ENCODE results near the gene ARHGAP28.
"Not testable (repeated sequence)": the region's sequence is repeated elsewhere in the genome, so short reads cannot be mapped to it uniquely, and the experiment has no call there.

Gene ARHGAP28

GRCh38 chr18:6827566-6827965, 98.0 kb downstream of the ARHGAP28 start:
- not testable (repeated sequence) for DNase-seq

DNA sequence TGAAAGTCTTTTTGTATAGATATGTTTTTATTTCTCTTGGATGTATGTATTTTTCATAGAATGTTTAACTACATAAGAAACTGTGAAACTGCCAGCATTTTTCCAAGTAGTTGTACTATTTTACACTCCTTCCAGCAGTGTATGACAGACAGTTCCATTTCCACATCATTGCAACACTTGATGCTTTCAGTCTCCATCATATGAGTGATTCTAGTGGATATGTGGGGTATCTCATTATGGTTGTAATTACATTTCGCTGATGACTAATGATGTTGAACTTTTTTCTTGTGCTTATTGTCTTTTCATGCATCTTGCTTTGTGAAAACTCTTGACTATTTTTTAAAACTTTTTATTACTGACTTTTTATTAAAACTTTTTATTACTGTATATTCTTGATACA, 101.4 kb downstream of the ARHGAP28 start:
- no peak for DNase-seq

DNA sequence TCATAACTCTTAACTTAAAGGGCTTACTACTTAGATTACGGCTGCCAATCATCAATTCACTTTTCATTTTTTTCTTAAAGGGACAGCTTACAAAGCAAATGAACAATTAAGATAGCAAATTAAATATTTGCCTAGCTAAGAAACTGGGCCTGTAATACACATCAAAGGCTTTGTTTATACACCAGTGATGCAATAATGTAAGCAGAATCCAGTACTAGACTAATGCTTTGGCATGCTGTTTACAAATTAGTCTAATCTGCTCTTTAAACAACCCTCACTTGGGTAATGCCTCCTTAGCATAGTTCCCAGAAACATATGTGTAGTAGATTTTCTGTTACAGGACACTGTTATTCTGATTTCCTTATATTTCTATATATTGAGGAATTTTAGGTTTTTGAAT, 105.8 kb downstream of the ARHGAP28 start:
- no peak for DNase-seq

DNA sequence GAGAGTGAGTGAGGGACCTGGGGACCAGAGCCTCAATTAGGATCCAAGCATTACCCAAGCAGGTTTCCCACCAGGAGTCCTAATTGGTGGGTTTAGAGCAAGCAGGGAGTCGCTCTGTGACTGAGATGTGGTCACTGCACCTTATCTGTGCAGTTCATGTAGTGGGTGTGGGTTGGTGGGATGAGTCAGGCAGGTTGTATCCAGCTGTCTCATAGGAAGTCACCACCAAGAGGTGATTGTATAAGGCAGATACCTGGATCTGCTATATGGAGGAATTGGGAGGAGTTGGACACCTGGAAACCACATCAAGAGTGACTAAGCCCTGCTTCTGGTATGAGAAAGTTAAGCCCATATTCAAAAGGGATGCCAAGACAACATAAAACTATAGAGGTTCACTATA, 106.8 kb downstream of the ARHGAP28 start:
- no peak for DNase-seq

- DNase-seq, result no peak
Measured at GRCh38 chr18:6837904-6838303, 108.4 kb downstream of the ARHGAP28 start.

- no peak for DNase-seq
Measured at GRCh38 chr18:6842081-6842480, 112.6 kb downstream of the ARHGAP28 start.

DNA sequence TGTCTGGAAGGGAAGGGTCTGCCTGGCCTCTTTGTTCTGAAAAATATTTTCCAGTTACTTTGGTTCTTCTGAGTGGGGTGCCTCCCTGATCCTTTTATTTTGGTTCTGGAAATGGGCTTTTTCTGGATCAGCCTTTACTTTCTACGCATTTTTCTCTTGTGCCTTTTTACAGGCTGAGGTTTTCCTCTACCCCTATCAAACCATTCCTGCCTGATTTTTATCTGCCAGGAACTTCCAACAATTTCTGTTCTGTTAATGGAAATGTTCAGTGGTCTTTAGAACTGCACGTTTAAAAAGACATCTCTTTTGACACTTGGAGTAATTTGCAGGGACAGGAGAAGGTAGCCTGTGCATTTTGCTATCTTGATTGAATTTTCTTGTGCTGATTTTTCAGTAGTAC, 113.8 kb downstream of the ARHGAP28 start:
- no peak for DNase-seq

DNA sequence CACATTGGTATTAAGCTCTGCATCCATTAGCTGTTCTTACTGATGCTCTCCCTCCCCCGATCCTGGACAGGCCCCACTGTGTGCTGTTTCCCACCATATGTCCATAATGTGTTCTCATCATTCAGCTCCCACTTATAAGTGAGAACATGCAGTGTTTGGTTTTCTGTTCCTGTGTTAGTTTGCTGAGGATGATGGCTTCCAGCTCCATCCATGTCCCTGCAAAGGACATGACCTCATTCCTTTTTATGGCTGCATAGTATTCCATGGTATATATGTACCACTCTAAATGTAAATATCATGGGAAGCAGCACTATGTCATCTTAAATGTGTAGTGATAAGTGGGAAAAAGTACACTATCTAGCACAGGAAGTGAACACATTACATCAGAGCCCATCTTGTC, 116.0 kb downstream of the ARHGAP28 start:
- not testable (repeated sequence) for DNase-seq

DNA sequence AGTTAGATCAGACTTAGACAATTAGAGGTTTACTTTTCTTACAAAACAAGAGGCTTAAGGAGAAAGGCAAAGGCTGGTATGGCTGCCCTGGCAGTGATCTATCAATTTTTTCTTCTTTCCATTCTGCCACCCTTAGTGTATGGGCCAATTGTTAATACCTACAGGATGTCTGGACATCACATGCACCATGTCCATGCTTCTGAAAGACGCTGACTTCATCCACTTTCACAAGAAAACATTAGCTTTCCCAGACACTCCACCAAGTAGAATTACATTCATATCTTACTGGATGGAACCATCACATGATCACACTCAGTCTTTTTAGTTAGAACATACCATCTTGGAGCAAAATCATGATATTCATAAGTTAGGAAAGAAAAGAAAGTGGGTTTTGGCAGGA, 120.9 kb downstream of the ARHGAP28 start:
- no peak for DNase-seq

DNA sequence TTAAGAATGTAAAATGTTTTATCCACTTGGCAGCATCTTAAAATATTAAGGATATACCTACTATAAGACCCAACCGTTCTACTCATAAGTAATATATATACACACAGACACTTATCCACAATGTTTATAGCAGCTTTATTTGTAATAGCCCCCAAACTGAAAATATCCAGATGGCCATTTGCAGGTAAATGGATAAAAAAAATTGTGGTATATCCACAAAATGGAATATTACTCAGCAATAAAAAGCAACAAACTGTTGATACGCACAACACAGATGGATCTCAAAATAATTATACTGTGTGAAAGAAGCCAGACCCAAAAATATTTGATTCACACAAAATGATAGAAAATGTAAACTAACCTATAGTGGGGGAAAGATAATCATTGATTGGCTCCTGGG, 122.0 kb downstream of the ARHGAP28 start:
- no peak for DNase-seq

DNA sequence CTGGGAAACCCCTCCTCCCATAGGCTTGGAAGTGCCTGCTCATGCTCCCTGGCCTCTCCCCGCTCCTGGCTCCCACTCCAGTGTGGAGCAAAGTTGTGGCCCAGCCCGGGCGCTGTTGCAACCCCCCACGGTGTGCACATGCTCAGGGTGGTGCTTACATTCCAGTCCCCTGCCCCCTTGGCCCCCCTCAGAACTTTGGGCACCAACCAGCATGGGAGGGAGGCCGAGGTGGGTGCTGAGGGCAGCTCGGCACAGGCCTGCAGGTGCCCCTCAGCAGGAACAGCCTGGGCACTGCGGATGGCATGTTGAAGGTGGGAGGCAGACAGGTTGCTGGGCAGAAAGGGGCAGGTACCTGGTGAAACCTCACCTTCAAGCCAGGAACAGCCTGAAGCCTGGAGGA, 125.3 kb downstream of the ARHGAP28 start:
- no peak for DNase-seq

DNA sequence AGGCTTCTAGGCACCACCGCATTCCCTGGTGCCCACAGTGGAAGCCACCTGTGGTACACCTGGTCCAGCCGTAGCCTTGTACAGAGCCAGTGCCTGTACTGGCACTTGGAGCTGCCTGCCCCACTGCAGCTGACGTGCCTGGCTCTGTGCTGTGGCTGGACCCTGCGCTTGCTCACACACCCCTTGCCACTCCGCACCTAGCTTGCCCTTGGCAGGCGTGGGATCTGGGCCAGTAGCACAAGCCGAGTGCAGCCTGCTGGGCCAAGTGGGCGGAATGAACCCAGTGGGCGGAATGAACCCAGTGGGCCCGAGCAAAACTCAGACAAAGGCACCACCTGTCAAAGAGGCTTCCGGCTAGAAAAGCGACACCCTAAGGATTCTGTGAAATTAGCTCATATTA, 126.3 kb downstream of the ARHGAP28 start:
- DNase-seq, result no peak

DNA sequence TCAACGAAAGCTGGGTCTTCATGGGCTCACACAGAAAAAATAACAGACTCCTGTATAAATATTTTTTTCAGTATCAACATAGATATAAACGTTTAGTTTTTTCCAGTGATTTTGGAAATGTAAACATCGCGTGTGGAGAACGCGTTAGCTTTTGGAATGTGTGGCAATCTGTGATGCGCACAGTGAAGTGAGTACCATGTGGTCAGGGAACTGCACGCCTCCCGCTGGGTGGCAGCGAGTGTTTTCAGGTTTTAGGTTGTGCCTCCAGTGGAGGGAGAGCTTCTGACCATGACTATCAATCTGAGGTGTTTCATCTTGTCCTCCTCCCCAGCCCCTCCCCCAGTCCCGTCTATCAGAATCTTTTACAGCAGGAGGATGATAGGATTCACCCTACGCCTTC, 127.8 kb downstream of the ARHGAP28 start:
- DNase-seq, result no peak

DNA sequence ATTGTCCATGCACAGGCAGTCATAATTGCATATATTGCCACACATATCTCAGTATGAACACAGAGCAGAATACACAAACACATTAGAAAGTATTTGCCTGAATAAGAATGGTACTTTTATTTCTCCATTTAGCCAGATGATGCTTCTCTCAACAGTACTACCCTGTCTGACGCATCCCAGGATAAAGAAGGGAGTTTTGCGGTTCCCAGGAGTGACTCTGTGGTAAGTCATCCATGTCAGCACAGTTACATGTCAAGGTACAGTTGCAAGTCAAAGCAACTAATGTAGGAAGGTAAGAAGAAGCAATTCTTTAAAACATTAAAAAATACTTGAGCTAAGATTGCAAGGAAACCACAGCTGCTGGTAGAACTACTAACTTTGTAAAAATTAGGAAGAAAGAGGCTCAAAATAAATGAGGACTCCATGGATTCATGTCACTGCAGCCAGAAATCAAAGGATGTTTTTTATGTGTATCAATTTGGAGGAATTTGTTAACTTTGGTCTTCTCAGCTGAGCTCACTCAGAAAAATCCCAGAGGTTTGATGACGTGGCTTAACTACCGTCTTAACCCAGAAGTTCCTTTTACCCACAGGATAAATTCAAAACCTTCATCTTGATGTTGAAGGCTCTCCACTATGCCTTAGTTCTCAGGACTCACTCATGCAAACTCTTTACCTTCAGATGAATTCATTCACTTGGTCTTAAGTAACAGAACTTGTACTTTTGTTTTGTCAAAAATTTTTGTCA, 130.3 kb downstream of the ARHGAP28 start:
- DNase-seq, result no peak

GRCh38 chr18:6860804-6861448, 131.4 kb downstream of the ARHGAP28 start:
- no peak for DNase-seq

DNA sequence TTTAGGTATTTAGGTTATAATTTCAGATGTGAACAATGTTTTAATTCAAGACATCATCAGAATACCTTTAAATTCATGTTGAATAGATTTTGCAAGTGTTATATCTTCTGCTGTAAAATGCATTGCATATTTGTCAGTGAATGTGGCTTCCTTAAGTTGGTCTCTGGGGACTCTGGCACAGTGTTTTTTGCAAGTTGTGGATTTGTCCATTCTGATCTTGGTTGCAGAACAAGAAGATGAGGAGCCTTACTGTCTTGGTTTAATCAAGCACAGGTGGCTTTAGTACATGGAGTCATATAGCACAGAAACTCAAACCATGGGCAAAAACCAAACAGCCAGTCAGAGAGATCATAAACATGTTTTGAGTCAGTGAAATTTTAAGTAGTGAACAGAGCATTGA, 135.7 kb downstream of the ARHGAP28 start:
- DNase-seq, result no peak

- DNase-seq, result no peak
Measured at GRCh38 chr18:6866552-6867085, 137.1 kb downstream of the ARHGAP28 start.

DNA sequence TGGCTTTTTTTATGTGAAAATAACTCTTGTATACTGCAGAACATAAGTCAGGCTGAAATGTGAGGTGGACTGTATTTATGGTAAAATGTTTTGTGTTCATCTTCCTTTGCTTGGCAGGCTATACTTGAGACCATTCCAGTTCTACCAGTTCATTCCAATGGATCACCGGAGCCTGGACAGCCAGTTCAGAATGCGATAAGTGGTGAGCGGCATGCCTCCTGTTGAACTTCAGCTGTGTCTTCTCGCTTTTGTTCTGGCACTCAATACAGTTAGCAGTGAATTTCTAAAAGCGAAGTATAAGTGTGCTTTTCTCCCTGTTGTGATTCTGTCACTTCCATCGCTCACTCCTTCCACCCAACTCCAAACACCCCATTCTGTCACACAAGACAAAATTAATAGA, 138.5 kb downstream of the ARHGAP28 start:
- DNase-seq, result no peak

DNA sequence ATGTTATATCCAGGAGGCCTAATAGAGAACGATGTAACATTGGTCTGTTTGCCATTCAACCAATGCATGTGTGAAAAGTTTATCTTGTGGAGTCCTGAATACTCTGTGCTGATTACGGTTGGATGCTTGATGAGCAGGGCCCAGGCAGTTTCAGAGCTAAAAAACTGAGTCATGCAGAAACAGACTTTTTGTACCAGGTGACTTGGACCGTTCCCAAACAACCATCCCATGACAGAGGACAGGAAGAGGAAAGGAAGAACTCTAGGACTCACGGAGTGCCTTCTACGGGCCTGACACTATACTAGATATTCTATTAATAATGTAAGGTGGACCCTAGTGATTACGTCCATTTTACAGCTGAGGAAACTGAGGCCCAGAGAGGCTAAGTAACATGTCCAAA, 142.1 kb downstream of the ARHGAP28 start:
- no peak for DNase-seq

DNA sequence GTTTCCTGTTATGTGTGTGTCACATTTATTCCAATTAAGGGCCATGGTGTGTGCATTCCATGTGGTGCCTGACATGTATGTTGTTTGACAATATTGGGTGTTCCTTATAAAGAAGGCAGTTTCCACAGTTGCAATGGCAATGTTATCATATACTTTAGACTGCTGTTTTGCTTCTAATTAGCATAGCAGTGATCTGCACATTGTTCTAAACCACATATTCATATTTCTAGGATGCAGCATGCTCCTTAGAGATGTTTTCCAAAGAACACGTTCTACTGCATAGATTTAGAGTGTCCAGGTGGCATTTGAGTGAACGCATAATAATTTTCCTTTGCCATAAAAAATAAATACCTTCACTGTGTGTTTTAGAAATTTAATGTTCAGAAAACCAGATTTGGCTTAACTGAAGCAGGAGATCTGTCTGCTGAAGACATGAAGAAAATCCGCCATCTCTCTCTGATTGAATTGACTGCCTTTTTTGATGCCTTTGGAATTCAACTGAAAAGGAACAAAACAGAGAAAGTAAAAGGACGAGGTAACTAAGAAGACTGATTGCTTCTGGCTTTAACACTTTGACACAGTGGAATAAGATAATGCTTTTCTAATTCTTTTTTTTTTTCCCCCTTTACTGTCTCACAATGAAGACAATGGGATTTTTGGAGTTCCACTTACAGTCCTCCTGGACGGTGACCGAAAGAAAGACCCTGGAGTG, 143.7 kb downstream of the ARHGAP28 start:
- no peak for DNase-seq

DNA sequence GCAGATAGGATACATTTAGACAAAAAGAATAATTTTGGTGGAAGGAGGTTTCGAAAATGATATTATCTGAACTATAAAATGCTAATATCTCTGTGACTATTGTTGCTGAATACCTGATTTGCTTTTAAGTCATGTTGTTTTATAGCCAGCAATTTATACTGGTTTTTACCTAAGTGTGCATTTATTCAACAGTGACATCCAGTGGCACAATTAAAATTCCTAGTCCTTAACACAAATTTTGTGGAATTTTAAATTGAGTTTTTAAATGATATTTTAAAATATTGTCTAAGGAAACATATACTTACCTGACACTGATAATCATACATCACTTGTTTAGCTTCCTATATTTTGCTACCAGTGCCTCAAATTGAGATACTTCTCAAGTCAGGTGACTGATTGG, 144.8 kb downstream of the ARHGAP28 start:
- no peak for DNase-seq

DNA sequence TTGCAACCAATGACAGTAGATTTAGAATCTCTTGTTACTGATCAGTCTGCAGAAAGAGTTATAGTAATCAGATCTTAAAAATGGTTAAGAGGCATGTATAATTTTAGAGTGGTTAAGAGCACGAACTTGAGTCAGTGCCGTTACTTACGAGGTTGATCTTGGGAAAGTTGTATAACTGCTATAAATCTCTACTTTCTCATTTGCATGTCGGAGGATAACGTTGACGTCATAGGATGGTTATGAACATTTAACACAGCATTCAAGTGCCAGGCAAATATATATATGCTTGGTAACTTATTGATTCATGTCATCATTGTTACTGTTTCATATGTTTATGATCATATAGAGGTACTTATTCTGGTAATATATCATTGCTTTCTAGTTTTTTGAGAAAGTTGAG, 146.2 kb downstream of the ARHGAP28 start:
- DNase-seq, result no peak

GRCh38 chr18:6876641-6877041, 147.1 kb downstream of the ARHGAP28 start:
- no peak for DNase-seq

GRCh38 chr18:6877288-6877687, 147.8 kb downstream of the ARHGAP28 start:
- no peak for DNase-seq
